ENCODE results near the gene VEGFA. TPM values are rescaled to one million over a fixed set of nuclear protein-coding genes. Genes with fewer than 3 reads are reported as not detected.

Gene VEGFA
- total RNA-seq, 1 experiment from 2014 or later, result 174 TPM

- no peaks in the 10 kb centered on the region for H3K9me3 ChIP-seq
- H3K4me1 Mint-ChIP-seq (ENCODE audit: low read depth, unreplicated experiment), result peaks cover 65% of the 10 kb centered on the region
- H3K36me3 ChIP-seq (ENCODE audit: control insufficient read depth, insufficient read depth, low read length), result no peaks in the 10 kb centered on the region
- H3K27me3 Mint-ChIP-seq (ENCODE audit: insufficient read depth, unreplicated experiment), result no peaks in the 10 kb centered on the region
- H3K4me1 ChIP-seq, result peaks cover 66% of the 10 kb centered on the region
- peaks cover 6% of the 10 kb centered on the region for H3K36me3 Mint-ChIP-seq (ENCODE audit: insufficient read depth, unreplicated experiment)
- POLR2A ChIA-PET, result no interaction called here
- no peaks in the 10 kb centered on the region for H3K9me3 Mint-ChIP-seq (ENCODE audit: unreplicated experiment)
- intact Hi-C loops (cut with micrococcal nuclease; ENCODE audit: unreplicated experiment), result no loop called here
- no peaks in the 10 kb centered on the region for H3K27me3 ChIP-seq (replicated peaks; ENCODE audit: control insufficient read depth, insufficient read depth, low read length)
- CTCF ChIA-PET, result no interaction called here
- BruUV-seq (replicated peaks), result no TSS peak
- no peak for TF ChIP-seq CTCF (IDR thresholded peaks at IDR 0.05; ENCODE audit: insufficient read depth in 1 of 2, low read depth in 1 of 2, low read length in 1 of 2, severe bottlenecking in 1 of 2, unreplicated experiment in 1 of 2)
- no peak for DNase-seq
- H3K4me3 Mint-ChIP-seq (ENCODE audit: unreplicated experiment), result no peak overlapping the region
- no peak overlapping the region for H3K4me3 ChIP-seq (ENCODE audit: low read depth, low read length)
- H3K27ac Mint-ChIP-seq (ENCODE audit: unreplicated experiment), result peak overlapping the region; percentile 74
Observed at GRCh38 chr6:43811733-43812099, 41.7 kb downstream of the VEGFA start.

- Histone ChIP-seq H3K9me3 (no peaks in the 10 kb centered on the region), H3K4me1 (peaks cover 66% of the 10 kb centered on the region), H3K36me3 (ENCODE audit: control insufficient read depth, insufficient read depth, low read length) (no peaks in the 10 kb centered on the region), H3K27me3 (replicated peaks; ENCODE audit: control insufficient read depth, insufficient read depth, low read length) (no peaks in the 10 kb centered on the region), H3K4me3 (ENCODE audit: low read depth, low read length) (no peak overlapping the region)
- no TSS peak for BruUV-seq (replicated peaks)
- peak overlapping the region; percentile 3 for H3K4me3 Mint-ChIP-seq (ENCODE audit: unreplicated experiment)
- POLR2A ChIA-PET, result no interaction called here
- no peaks in the 10 kb centered on the region for H3K9me3 Mint-ChIP-seq (ENCODE audit: unreplicated experiment)
- H3K36me3 Mint-ChIP-seq (ENCODE audit: insufficient read depth, unreplicated experiment), result peaks cover 6% of the 10 kb centered on the region
- H3K27me3 Mint-ChIP-seq (ENCODE audit: insufficient read depth, unreplicated experiment), result no peaks in the 10 kb centered on the region
- TF ChIP-seq CTCF (IDR thresholded peaks at IDR 0.05; ENCODE audit: insufficient read depth in 1 of 2, low read depth in 1 of 2, low read length in 1 of 2, severe bottlenecking in 1 of 2, unreplicated experiment in 1 of 2), result no peak
- CTCF ChIA-PET, result no interaction called here
- peaks cover 59% of the 10 kb centered on the region for H3K4me1 Mint-ChIP-seq (ENCODE audit: low read depth, unreplicated experiment)
- DNase-seq, result peak; percentile 65 to 83
- H3K27ac Mint-ChIP-seq (ENCODE audit: unreplicated experiment), result peak overlapping the region; percentile 21
- intact Hi-C loops (cut with micrococcal nuclease; ENCODE audit: unreplicated experiment), result no loop called here
Observed at GRCh38 chr6:43812850-43813578, 43.0 kb downstream of the VEGFA start.

GRCh38 chr6:43814111-43814510, 44.1 kb downstream of the VEGFA start:
- no peak for TF ChIP-seq CTCF (IDR thresholded peaks at IDR 0.05; ENCODE audit: insufficient read depth in 1 of 2, low read depth in 1 of 2, low read length in 1 of 2, severe bottlenecking in 1 of 2, unreplicated experiment in 1 of 2)
- BruUV-seq (replicated peaks), result no TSS peak
- Mint-ChIP-seq H3K4me3 (ENCODE audit: unreplicated experiment) (no peak overlapping the region), H3K9me3 (ENCODE audit: unreplicated experiment) (no peaks in the 10 kb centered on the region), H3K36me3 (ENCODE audit: insufficient read depth, unreplicated experiment) (peaks cover 6% of the 10 kb centered on the region), H3K4me1 (ENCODE audit: low read depth, unreplicated experiment) (peaks cover 51% of the 10 kb centered on the region), H3K27ac (ENCODE audit: unreplicated experiment) (no peak overlapping the region), H3K27me3 (ENCODE audit: insufficient read depth, unreplicated experiment) (no peaks in the 10 kb centered on the region)
- Histone ChIP-seq H3K4me1 (peaks cover 59% of the 10 kb centered on the region), H3K9me3 (no peaks in the 10 kb centered on the region), H3K4me3 (ENCODE audit: low read depth, low read length) (no peak overlapping the region), H3K36me3 (ENCODE audit: control insufficient read depth, insufficient read depth, low read length) (no peaks in the 10 kb centered on the region), H3K27me3 (replicated peaks; ENCODE audit: control insufficient read depth, insufficient read depth, low read length) (no peaks in the 10 kb centered on the region)
- DNase-seq, result no peak
- intact Hi-C loops (cut with micrococcal nuclease; ENCODE audit: unreplicated experiment), result no loop called here
- ChIA-PET CTCF (interaction anchor here (0.6 kb wide), 1 partner anchor 40 kb away, joined by 3 read pairs; no protein-coding TSS in a partner anchor), POLR2A (no interaction called here)

Measured in Caco-2 (cell line).